ENCODE data around the gene TCFL5. TPM values are rescaled to one million over a fixed set of nuclear protein-coding genes. Genes with fewer than 3 reads are reported as not detected.

The TCFL5 gene
- total RNA-seq: 13.8 and 15.7 TPM in 2 replicates

GRCh38 chr20:62861726-62862336, at the start of gene TCFL5:
Gene TCFL5, minus strand, starts transcription at chr20:62861822. Its CDS starts 152 bp downstream, at chr20:62861670.

GRCh38 chr20:62816884-62817873, 44.4 kb downstream of the TCFL5 start, which contains the start of gene COL9A3:
Gene COL9A3, plus strand, starts transcription at chr20:62817050. Its CDS starts 15 bp downstream, at chr20:62817065.

DNA sequence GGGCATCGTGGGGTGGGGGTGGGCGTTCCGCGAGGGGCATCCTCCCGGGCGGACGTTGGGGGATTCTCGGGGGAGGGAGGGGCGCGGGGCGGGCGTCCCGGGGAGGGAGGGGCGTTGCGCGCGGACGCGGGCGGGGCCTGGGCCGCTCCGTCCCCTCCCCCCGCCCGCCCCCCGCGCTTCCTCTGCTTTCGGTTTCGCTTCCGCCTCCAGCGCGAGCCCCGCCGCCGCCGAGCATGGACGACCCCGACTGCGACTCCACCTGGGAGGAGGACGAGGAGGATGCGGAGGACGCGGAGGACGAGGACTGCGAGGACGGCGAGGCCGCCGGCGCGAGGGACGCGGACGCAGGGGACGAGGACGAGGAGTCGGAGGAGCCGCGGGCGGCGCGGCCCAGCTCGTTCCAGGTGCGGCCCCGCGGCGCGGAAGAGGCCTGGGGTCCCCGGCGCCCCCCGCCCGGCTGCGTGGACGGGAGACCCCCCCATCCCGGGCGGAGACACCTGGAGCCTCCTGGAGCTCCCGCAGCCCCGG, 56.9 kb downstream of the TCFL5 start, which contains the start of gene OGFR:
TSS of gene OGFR (plus strand) at position 209 of the 528 bp plus-strand sequence. CDS start at position 234, 25 bp downstream.

Other genes starting within 250 kb of the TCFL5 start
- gene SLCO4A1, start 219.3 kb downstream of the TCFL5 start, total RNA-seq: 0.38 and 0.55 TPM in 2 replicates
- 0.23 TPM in 1 of 2 replicates, not detected in the other for gene NTSR1, start 153.0 kb downstream of the TCFL5 start, total RNA-seq
- 18.4 and 25.6 TPM in 2 replicates for gene MRGBP, start 65.3 kb downstream of the TCFL5 start, total RNA-seq
- 35.0 and 36.6 TPM in 2 replicates for gene OGFR, start 57.0 kb downstream of the TCFL5 start, total RNA-seq
- 6.2 and 6.9 TPM in 2 replicates for gene COL9A3, start 44.8 kb downstream of the TCFL5 start, total RNA-seq
- gene DIDO1, start 64.7 kb upstream of the TCFL5 start, total RNA-seq: 23.4 and 24.3 TPM in 2 replicates
- 22.1 and 28.0 TPM in 2 replicates for gene GID8, start 76.3 kb upstream of the TCFL5 start, total RNA-seq
- gene SLC17A9, start 90.9 kb upstream of the TCFL5 start, total RNA-seq: 0.08 and 0.34 TPM in 2 replicates
- not detected in 2 replicates for gene BHLHE23, start 145.1 kb upstream of the TCFL5 start, total RNA-seq

Data from hair follicular keratinocyte (primary cell).